ENCODE results near the gene KLF6. TPM values are rescaled to one million over a fixed set of nuclear protein-coding genes. Genes with fewer than 3 reads are reported as not detected.
A peak's percentile ranks its signal among the peaks of the same experiment; 100 is the strongest.

KLF6 gene
- total RNA-seq, 1 donor from 2014 or later, result 330 TPM

DNA sequence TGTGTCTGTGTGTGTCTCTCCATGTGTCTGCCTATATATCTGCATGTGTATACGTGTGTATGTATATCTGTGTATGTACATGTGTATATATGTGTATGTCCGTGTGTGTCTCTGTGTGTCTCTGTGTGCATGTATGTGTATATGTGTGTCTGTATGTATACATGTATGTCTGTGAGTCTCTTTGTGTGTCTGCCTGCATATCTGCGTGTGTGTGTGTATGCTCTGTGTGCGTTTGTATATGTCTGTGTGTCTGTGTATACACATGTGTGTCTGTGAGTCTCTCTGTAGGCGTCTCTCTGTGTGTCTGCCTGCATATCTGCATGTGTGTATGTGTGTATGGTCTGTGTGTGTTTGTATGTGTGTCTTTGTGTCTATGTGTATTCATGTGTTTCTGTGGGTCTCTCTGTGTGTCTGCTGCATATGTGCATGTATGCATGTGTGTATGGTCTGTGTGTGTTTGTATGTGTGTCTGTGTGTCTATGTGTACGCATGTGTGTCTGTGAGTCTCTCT lies 23.7 kb upstream of the KLF6 start:
- DNase-seq (ENCODE audit: low spot score), result no peak
- Mint-ChIP-seq H3K4me3 (ENCODE audit: unreplicated experiment) (no peak overlapping the region), H3K27ac (ENCODE audit: unreplicated experiment) (no peak overlapping the region), H3K9me3 (ENCODE audit: low read depth) (no peaks in the 10 kb centered on the region), H3K4me1 (ENCODE audit: low read depth) (peaks cover 12% of the 10 kb centered on the region), H3K27me3 (ENCODE audit: low read depth) (no peaks in the 10 kb centered on the region), H3K36me3 (ENCODE audit: low read depth) (no peaks in the 10 kb centered on the region)
- TF ChIP-seq, protein P1, sequence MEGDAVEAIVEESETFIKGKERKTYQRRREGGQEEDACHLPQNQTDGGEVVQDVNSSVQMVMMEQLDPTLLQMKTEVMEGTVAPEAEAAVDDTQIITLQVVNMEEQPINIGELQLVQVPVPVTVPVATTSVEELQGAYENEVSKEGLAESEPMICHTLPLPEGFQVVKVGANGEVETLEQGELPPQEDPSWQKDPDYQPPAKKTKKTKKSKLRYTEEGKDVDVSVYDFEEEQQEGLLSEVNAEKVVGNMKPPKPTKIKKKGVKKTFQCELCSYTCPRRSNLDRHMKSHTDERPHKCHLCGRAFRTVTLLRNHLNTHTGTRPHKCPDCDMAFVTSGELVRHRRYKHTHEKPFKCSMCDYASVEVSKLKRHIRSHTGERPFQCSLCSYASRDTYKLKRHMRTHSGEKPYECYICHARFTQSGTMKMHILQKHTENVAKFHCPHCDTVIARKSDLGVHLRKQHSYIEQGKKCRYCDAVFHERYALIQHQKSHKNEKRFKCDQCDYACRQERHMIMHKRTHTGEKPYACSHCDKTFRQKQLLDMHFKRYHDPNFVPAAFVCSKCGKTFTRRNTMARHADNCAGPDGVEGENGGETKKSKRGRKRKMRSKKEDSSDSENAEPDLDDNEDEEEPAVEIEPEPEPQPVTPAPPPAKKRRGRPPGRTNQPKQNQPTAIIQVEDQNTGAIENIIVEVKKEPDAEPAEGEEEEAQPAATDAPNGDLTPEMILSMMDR (IDR thresholded peaks at IDR 0.05), result no peak

DNA sequence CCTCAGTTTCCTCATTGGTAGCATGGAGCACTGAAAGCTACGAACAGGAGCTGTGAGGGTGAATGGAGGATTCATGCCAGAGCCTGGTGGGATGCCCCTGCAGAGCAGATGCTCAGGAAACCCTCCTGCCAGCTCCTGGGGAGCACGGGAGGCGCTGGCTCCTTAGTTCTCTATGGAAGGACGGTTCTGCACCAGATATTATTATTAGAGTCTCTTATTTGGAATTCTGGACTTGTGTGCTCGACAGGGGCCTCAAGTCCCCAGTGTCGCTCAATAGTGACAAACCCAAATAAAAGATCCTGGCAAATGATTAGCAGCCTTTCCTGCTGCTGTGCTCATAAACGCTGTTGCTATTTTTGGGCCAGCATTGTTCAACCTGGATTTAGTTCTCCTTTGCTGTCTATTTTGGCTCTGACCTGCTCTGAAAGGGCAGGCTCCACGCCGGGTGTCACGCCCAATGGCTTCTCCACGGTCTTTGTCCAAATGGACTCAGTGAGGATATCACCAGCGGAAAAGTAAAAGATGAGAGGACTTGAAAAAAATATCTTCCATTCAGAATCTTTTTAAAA lies 23.0 kb upstream of the KLF6 start:
- no peak for DNase-seq (ENCODE audit: low spot score)
- no peak overlapping the region for H3K27ac Mint-ChIP-seq (ENCODE audit: unreplicated experiment)
- H3K36me3 Mint-ChIP-seq (ENCODE audit: low read depth), result no peaks in the 10 kb centered on the region
- no peak overlapping the region for H3K4me3 Mint-ChIP-seq (ENCODE audit: unreplicated experiment)
- TF ChIP-seq, protein P1 (IDR thresholded peaks at IDR 0.05), result no peak
- no peaks in the 10 kb centered on the region for H3K27me3 Mint-ChIP-seq (ENCODE audit: low read depth)
- peaks cover 4% of the 10 kb centered on the region for H3K4me1 Mint-ChIP-seq (ENCODE audit: low read depth)
- H3K9me3 Mint-ChIP-seq (ENCODE audit: low read depth), result no peaks in the 10 kb centered on the region

DNA sequence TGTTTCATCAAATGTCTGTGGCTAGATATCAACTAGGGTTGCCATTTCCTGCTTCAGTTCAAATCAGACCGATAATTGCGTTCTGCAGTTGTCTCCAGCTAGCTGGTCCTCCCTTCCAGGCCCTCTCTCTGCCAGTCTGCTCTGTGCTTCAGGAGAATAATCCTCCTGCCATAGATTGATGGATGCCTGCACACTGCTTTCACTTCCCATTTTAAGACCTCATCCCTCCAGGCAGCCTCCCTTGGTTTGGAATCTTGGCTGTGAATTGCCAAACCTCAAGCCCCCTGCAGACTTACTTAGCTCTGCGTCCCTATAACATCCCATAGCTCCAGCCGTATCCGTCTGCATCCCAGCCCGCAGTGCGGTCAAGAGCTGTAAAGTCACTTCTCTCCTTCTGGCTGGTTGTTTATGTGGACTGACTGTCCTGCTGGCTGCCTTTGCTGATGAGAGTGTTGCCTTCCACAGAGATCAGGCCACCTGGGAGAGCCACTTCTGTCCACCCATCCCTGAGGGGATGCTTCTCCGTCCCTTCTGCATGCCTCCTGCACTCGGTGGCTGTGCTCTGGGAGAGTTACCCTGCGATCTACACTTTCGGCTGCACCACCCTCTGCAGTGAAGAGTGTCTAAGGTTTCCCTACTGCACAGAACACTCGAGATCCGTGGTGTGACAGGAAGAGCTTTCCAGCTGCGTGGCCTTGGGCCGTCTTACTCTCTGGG lies 22.4 kb upstream of the KLF6 start:
- DNase-seq (ENCODE audit: low spot score), result no peak
- Mint-ChIP-seq H3K36me3 (ENCODE audit: low read depth) (no peaks in the 10 kb centered on the region), H3K4me1 (ENCODE audit: low read depth) (no peaks in the 10 kb centered on the region), H3K9me3 (ENCODE audit: low read depth) (no peaks in the 10 kb centered on the region), H3K27ac (ENCODE audit: unreplicated experiment) (no peak overlapping the region), H3K27me3 (ENCODE audit: low read depth) (no peaks in the 10 kb centered on the region), H3K4me3 (ENCODE audit: unreplicated experiment) (no peak overlapping the region)
- TF ChIP-seq, protein P1 (IDR thresholded peaks at IDR 0.05), result no peak

DNA sequence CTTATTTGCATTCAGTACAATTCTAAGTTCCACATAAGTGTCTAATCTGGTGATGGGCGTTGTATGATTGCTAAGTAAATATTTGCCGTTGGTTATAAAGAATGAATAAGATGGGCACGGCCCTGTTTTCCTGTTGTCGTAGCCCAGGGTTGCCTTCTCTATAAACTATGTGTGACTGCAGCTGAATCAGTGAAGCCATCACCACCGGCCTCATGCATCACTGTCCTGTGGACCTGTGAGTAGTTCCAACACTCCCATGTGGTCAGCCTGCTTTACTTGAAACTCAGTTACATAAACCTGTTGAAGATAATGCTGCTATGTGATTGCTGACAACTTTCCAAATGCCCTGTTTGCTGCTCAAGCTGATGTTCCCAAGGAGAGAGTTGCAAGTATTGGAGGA lies 21.6 kb upstream of the KLF6 start:
- no peaks in the 10 kb centered on the region for H3K27me3 Mint-ChIP-seq (ENCODE audit: low read depth)
- no peaks in the 10 kb centered on the region for H3K9me3 Mint-ChIP-seq (ENCODE audit: low read depth)
- peak overlapping the region; percentile 29 for H3K4me3 Mint-ChIP-seq (ENCODE audit: unreplicated experiment)
- H3K27ac Mint-ChIP-seq (ENCODE audit: unreplicated experiment), result no peak overlapping the region
- no peaks in the 10 kb centered on the region for H3K4me1 Mint-ChIP-seq (ENCODE audit: low read depth)
- H3K36me3 Mint-ChIP-seq (ENCODE audit: low read depth), result no peaks in the 10 kb centered on the region
- DNase-seq (ENCODE audit: low spot score), result no peak
- TF ChIP-seq, protein P1 (IDR thresholded peaks at IDR 0.05), result no peak

DNA sequence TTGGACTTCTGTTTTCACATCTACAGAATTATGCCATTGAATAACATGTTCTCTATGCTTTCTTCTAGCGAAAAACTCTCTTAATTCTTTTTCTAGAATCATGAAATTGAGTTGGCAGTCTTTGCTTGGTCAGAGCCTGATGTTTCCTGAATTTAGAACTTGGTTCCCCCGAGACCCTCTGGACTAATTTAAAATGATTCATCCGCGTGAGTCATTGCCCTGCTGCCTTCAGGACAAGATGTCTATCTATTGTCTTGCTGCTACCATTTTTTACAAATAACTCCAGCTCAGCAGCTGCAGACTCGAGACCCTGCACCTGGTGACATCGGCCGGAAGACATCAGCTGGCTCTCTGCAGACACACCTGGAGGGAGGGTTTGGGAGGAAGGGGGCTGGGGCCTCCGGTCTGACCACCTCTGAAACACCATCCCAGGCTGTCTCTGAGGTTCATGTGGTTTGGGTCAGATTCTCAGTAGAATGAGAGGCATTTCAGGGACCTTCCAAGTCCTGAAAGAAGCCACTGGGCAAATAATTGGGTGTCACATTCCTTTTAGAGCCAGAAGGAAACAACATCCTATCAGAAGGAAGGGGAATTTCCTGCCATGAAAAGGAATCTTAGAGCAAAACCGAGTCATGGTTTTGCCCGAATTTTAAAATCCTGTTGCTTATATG lies 20.9 kb upstream of the KLF6 start:
- H3K4me1 Mint-ChIP-seq (ENCODE audit: low read depth), result no peaks in the 10 kb centered on the region
- H3K4me3 Mint-ChIP-seq (ENCODE audit: unreplicated experiment), result peak overlapping the region; percentile 31
- TF ChIP-seq, protein P1 (IDR thresholded peaks at IDR 0.05), result no peak
- H3K36me3 Mint-ChIP-seq (ENCODE audit: low read depth), result no peaks in the 10 kb centered on the region
- no peaks in the 10 kb centered on the region for H3K9me3 Mint-ChIP-seq (ENCODE audit: low read depth)
- no peaks in the 10 kb centered on the region for H3K27me3 Mint-ChIP-seq (ENCODE audit: low read depth)
- DNase-seq (ENCODE audit: low spot score), result no peak
- H3K27ac Mint-ChIP-seq (ENCODE audit: unreplicated experiment), result no peak overlapping the region
